DLD1 (cell line): ENCODE results near the gene FAM131C.

Experiments used
- in situ Hi-C: cut with HindIII; loops from 2 replicates; pipeline ENCODE4 v1.10.0; 2017; ENCODE audit warnings: low sequenced_read_pairs

Gene FAM131C

GRCh38 chr1:16063226-16063829, 10.1 kb downstream of the FAM131C start:
- in situ Hi-C loops, result loop anchor here (10.0 to 25.0 kb wide), 2 partner anchors 174 to 189 kb away; partner anchors contain the start of gene CPLANE2

GRCh38 chr1:16062687-16063075, 10.8 kb downstream of the FAM131C start:
- in situ Hi-C loops, result loop anchor here (10.0 to 25.0 kb wide), 2 partner anchors 175 to 188 kb away; partner anchors contain the start of gene CPLANE2

- in situ Hi-C loops, result loop anchor here (10.0 to 25.0 kb wide), 2 partner anchors 175 to 187 kb away; partner anchors contain the start of gene CPLANE2
These were observed 11.3 kb downstream of the FAM131C start for GRCh38 chr1:16061989-16062686.

GRCh38 chr1:16061266-16061665, 12.2 kb downstream of the FAM131C start:
- in situ Hi-C loops, result loop anchor here (10.0 to 25.0 kb wide), 2 partner anchors 176 to 186 kb away; partner anchors contain the start of gene CPLANE2

- in situ Hi-C loops, result loop anchor here (25.0 kb wide), 1 partner anchor 179 kb away; the partner anchor contains the start of gene CPLANE2
These were observed 14.9 kb downstream of the FAM131C start for GRCh38 chr1:16058394-16059120.

- in situ Hi-C loops, result loop anchor here (25.0 kb wide), 1 partner anchor 180 kb away; the partner anchor contains the start of gene CPLANE2
These were observed 16.0 kb downstream of the FAM131C start for GRCh38 chr1:16057314-16057915.

- in situ Hi-C loops, result loop anchor here (25.0 kb wide), 1 partner anchor 181 kb away; the partner anchor contains the start of gene CPLANE2
These were observed 16.9 kb downstream of the FAM131C start for GRCh38 chr1:16056521-16056912.

GRCh38 chr1:16055613-16056520, 17.6 kb downstream of the FAM131C start:
- in situ Hi-C loops, result loop anchor here (25.0 kb wide), 1 partner anchor 181 kb away; the partner anchor contains the start of gene CPLANE2

GRCh38 chr1:16054598-16055540, 18.6 kb downstream of the FAM131C start:
- in situ Hi-C loops, result loop anchor here (25.0 kb wide), 1 partner anchor 182 kb away; the partner anchor contains the start of gene CPLANE2

GRCh38 chr1:16053781-16054502, 19.5 kb downstream of the FAM131C start:
- in situ Hi-C loops, result loop anchor here (25.0 kb wide), 1 partner anchor 183 kb away; the partner anchor contains the start of gene CPLANE2

- in situ Hi-C loops, result loop anchor here (25.0 kb wide), 1 partner anchor 185 kb away; the partner anchor contains the start of gene CPLANE2
These were observed 21.5 kb downstream of the FAM131C start for GRCh38 chr1:16051949-16052348.

GRCh38 chr1:16051039-16051438, 22.4 kb downstream of the FAM131C start:
- in situ Hi-C loops, result loop anchor here (25.0 kb wide), 1 partner anchor 186 kb away; the partner anchor contains the start of gene CPLANE2

- in situ Hi-C loops, result loop anchor here (25.0 kb wide), 1 partner anchor 187 kb away; the partner anchor contains the start of gene CPLANE2
These were observed 23.1 kb downstream of the FAM131C start for GRCh38 chr1:16050328-16050727.

GRCh38 chr1:16048573-16049189, 24.8 kb downstream of the FAM131C start:
- in situ Hi-C loops, result no loop called here

- in situ Hi-C loops, result no loop called here
These were observed 25.5 kb downstream of the FAM131C start for GRCh38 chr1:16047791-16048475.

- in situ Hi-C loops, result no loop called here
These were observed 26.6 kb downstream of the FAM131C start for GRCh38 chr1:16046842-16047241.
